Breast epithelium (tissue), 4 donors: ENCODE results near the gene RALGDS. TPM values are rescaled to one million over a fixed set of nuclear protein-coding genes. Genes with fewer than 3 reads are reported as not detected.
"Not testable (repeated sequence)": the region's sequence is repeated elsewhere in the genome, so short reads cannot be mapped to it uniquely, and the experiment has no call there.

Experiments used
- DNase-seq, 2 donors: peaks; one replicate each; pipeline ENCODE4 v3.0.0-alpha.2; 2019; ENCODE audit warnings: low spot score in 2 of 2
- H3K27ac ChIP-seq, 2 donors: fragments of 200-600 bp; sonication (generic) in 1 of 2; one replicate each; pipeline ENCODE4 v1.5.1; 2016 to 2019; ENCODE audit warnings: mild to moderate bottlenecking in 1 of 2
- H3K27me3 ChIP-seq, 2 donors: fragments of 200-600 bp; sonication (generic) in 1 of 2; one replicate each; pipeline versions ENCODE4 v1.5.1 to v1.6.0; 2017 to 2019; ENCODE audit warnings: control low read depth in 1 of 2, mild to moderate bottlenecking in 1 of 2
- H3K36me3 ChIP-seq: fragments of 200-600 bp; one replicate; pipeline ENCODE4 v1.5.1; 2019
- H3K4me1 ChIP-seq, 2 donors: fragments of 200-600 bp; sonication (generic); one replicate each; pipeline ENCODE4 v1.5.1; 2016 to 2019; ENCODE audit warnings: control low read depth in 1 of 2
- H3K4me3 ChIP-seq, 3 donors: fragments of 200-600 bp; sonication (generic); 1 replicate in 2 of 3; 2 replicates in 1 of 3; pipeline ENCODE4 v1.5.1; 2016 to 2019; ENCODE audit warnings: mild to moderate bottlenecking in 3 of 3, moderate library complexity in 2 of 3
- H3K9me3 ChIP-seq, 2 donors: fragments of 200-600 bp; sonication (generic) in 1 of 2; one replicate each; pipeline ENCODE4 v1.5.1; 2016 to 2019; ENCODE audit warnings: control low read depth in 1 of 2
- POLR2A ChIP-seq: fragments of 450-650 bp; IDR thresholded peaks from one replicate; pipeline ENCODE4 v1.6.1; 2016; ENCODE audit warnings: antibody characterized with exemption, mild to moderate bottlenecking, moderate library complexity
- POLR2AphosphoS5 ChIP-seq, 3 donors: sonication (generic); formaldehyde crosslinking; IDR thresholded peaks; one replicate each; pipeline ENCODE4 v1.6.1; 2017; ENCODE audit warnings: antibody characterized with exemption in 3 of 3
- intact Hi-C: fragments of 100-400 bp; cut with DNase I; formaldehyde crosslinking; loops from one replicate; pipeline ENCODE4 v1.15.1; 2023; ENCODE audit warnings: low total_unique reads
- total RNA-seq, 3 donors: library from RNA; depleted of rRNA; stranded (reverse); fragments of >200 nt; gene quantifications; one replicate each; pipeline ENCODE4 v1.1.0, GENCODE V29; 2016
- TF ChIP-seq, protein P1 (sequence below), 3 donors: fragments of 450-650 bp; IDR thresholded peaks; one replicate each; pipeline ENCODE4 v1.5.1; 2016 to 2017; ENCODE audit warnings: antibody characterized with exemption in 3 of 3, mild to moderate bottlenecking in 3 of 3, moderate library complexity in 3 of 3

RALGDS gene
- total RNA-seq, 3 donors from 2014 or later: 52.0 to 94.1 (median 79.3) TPM

DNA sequence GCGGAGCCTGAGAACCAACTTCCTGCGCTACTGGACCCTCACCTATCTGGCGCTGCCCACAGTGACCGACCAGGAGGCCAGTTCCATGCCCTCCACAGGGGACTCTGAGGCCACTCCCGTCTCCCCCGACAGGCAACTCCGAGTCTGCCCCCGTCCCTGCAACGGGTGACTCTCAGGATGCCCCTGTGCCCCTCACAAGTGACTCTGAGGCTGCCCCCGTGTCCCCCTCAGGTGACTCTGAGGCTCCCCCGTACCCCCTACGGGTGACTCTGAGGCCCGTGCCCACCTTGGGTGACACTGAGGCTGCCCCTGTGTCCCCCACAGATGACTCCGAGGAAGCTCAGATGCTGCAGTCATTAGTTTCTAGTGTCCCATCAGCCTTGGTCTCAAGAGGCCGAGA lies 34.1 kb downstream of the RALGDS start:
- intact Hi-C loops: no loop called here
- Histone ChIP-seq H3K27me3 (no peaks in the 10 kb centered on the region), H3K36me3 (no peaks in the 10 kb centered on the region), H3K9me3 (no peaks in the 10 kb centered on the region), H3K27ac (no peak overlapping the region), H3K4me3 (no peak overlapping the region), H3K4me1 (no peaks in the 10 kb centered on the region)
- TF ChIP-seq, protein P1, sequence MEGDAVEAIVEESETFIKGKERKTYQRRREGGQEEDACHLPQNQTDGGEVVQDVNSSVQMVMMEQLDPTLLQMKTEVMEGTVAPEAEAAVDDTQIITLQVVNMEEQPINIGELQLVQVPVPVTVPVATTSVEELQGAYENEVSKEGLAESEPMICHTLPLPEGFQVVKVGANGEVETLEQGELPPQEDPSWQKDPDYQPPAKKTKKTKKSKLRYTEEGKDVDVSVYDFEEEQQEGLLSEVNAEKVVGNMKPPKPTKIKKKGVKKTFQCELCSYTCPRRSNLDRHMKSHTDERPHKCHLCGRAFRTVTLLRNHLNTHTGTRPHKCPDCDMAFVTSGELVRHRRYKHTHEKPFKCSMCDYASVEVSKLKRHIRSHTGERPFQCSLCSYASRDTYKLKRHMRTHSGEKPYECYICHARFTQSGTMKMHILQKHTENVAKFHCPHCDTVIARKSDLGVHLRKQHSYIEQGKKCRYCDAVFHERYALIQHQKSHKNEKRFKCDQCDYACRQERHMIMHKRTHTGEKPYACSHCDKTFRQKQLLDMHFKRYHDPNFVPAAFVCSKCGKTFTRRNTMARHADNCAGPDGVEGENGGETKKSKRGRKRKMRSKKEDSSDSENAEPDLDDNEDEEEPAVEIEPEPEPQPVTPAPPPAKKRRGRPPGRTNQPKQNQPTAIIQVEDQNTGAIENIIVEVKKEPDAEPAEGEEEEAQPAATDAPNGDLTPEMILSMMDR (IDR thresholded peaks at IDR 0.05): no peak
- no peak for TF ChIP-seq POLR2AphosphoS5 (IDR thresholded peaks at IDR 0.05)
- no peak for TF ChIP-seq POLR2A
- DNase-seq: no peak

DNA sequence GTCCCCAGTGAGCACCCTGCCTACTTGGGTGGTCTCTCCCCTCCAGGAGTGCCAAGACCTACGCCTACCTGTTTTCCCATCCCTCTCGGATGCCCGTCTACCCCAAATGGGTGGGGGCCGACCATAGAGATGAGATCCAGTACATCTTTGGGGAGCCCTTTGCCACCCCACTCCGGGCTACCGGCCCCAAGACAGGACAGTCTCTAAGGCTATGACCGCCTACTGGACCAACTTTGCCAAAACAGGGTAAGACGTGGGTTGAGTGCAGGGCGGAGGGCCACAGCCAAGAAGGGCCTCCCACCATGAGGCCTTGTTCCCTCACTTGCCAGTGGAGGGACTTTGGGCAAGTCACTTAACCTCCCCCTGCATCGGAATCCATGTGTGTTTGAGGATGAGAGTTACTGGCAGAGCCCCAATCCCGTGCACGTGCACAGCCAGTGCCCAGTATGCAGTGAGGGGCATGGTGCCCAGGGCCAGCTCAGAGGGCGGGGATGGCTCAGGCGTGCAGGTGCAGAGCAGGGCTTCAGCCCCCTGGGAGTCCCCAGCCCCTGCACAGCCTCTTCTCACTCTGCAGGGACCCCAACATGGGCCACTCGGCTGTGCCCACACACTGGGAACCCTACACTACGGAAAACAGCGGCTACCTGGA lies 34.7 kb downstream of the RALGDS start:
- H3K36me3 ChIP-seq, H3K27me3 ChIP-seq, H3K4me1 ChIP-seq, H3K4me3 ChIP-seq, H3K27ac ChIP-seq, H3K9me3 ChIP-seq, intact Hi-C loops, DNase-seq: not testable (repeated sequence)

DNA sequence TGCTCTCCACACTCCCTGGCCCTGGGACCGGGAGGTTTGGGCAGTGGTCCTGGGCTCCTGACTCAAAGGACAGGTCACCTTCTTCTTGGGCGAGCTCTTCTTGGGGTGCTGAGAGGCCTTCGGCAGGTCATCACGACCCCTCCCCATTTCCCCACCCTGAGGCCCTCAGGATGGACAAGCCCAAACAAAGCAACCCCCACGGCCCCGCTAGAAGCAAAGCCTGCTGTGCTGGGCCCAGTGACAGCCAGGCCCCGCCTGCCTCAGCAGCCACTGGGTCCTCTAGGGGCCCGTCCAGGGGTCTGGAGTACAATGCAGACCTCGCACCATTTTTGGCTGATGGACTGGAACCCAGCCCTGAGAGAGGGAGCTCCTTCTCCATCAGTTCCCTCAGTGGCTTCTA lies 37.4 kb downstream of the RALGDS start:
- DNase-seq, H3K9me3 ChIP-seq, H3K27ac ChIP-seq, H3K27me3 ChIP-seq, H3K4me3 ChIP-seq, intact Hi-C loops, H3K4me1 ChIP-seq, H3K36me3 ChIP-seq: not testable (repeated sequence)

DNA sequence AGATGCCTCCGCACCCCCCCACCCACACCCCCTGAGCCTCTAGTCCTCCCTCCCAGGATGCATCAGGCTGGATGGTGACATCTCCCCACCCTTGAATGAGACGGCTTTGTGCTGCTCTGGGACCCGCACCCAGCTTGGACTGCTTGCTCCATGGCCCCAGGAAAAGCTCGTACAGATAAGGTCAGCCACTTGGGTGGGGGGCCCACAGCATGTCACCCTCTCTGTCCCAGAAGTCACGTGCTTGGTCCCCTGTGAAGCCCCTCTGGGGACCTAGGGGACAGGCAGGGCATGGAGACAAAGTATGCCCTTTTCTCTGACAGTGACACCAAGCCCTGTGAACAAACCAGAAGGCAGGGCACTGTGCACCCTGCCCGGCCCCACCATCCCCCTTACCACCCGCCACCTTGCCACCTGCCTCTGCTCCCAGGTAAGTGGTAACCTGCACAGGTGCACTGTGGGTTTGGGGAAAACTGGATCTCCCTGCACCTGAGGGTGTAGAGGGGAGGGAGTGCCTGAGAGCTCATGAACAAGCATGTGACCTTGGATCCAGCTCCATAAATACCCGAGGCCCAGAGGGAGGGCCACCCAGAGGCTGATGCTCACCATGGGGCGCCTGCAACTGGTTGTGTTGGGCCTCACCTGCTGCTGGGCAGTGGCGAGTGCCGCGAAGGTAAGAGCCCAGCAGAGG lies 38.9 kb downstream of the RALGDS start:
- H3K4me3 ChIP-seq, H3K9me3 ChIP-seq, H3K27me3 ChIP-seq, H3K4me1 ChIP-seq, H3K27ac ChIP-seq, DNase-seq, H3K36me3 ChIP-seq, intact Hi-C loops: not testable (repeated sequence)

DNA sequence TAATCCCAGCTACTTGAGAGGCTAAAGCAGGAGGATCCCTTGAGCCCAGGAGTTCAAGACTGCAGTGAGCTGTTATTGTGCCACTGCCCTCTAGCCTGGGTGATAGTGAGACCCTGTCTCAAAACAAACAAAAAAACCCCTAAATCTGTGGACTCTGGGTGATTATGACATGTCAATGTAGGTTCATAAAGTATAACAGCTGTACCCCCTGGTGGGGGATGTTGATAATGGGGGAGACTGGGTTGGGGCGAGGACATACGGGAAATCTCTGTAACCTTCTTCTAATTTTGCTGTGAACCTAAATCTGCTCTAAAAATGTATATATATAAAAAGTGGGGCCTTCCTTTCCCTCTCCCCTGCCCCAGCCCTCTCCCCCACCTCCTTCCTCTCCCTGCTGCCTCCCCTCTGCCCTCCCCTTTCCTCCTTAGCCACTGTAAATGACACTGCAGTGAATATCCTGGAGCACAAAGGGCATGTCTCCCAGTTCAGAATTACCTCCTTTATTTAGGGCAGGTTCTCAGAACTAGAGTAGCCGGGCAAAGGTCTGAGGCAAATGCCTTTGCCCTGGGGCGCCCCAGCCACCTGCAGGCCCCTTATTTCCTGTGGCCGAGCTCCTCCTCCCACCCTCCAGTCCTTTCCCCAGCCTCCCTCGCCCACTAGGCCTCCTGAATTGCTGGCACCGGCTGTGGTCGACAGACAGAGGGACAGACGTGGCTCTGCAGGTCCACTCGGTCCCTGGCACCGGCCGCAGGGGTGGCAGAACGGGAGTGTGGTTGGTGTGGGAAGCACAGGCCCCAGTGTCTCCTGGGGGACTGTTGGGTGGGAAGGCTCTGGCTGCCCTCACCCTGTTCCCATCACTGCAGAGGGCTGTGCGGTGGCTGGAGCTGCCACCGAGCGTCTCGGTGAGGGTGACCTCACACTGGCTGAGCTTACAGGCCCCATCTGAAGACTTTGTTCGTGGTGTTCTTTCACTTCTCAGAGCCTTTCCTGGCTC lies 40.0 kb downstream of the RALGDS start:
- H3K4me3 ChIP-seq, H3K4me1 ChIP-seq, H3K27ac ChIP-seq, H3K9me3 ChIP-seq, intact Hi-C loops, DNase-seq, H3K36me3 ChIP-seq, H3K27me3 ChIP-seq: not testable (repeated sequence)

DNA sequence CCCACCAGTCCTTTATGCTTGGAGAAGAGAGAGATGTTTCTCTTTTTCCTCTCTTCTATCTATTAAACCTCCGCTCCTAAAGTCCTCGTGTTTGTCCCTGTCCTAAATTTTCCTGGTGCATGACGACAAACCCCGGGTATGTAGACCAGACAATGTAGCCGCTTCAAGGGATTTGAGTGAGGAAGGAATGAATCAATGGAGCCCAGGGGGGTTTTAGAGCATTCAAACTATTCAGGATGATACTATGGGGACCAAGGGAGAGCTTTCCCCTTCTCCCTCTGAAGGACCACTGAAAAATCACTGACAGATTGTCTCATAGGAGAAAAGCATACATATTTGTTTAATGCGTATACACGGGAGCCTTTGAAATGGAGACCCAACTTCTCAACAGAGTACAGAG lies 40.9 kb downstream of the RALGDS start:
- TF ChIP-seq, protein P1 (IDR thresholded peaks at IDR 0.05): no peak
- no peak for TF ChIP-seq POLR2AphosphoS5 (IDR thresholded peaks at IDR 0.05)
- TF ChIP-seq POLR2A: no peak
- H3K9me3 ChIP-seq: no peaks in the 10 kb centered on the region
- intact Hi-C loops: no loop called here
- H3K4me1 ChIP-seq: no peaks in the 10 kb centered on the region
- no peaks in the 10 kb centered on the region for H3K27me3 ChIP-seq
- DNase-seq: no peak
- no peaks in the 10 kb centered on the region for H3K36me3 ChIP-seq
- no peak overlapping the region for H3K4me3 ChIP-seq
- H3K27ac ChIP-seq: no peak overlapping the region

DNA sequence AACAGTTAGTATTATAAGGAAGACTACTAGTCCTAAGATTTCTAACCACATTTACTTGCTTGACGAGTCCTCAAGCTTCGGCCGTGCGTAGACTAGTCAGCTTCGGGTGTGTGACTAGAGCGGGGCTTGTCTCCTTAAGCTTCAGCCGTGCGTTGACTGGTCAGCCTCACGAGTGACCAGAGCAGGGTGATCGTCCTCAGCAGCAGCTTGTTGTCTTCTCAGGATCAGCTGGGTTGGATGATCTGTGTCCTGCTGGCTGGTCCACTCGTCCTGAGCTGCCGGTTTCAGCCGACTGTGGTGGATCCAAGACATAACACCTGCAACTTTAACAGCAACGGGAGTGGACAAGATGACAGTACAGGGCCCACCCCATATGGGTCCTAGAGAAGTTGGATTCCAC lies 42.6 kb downstream of the RALGDS start:
- no peaks in the 10 kb centered on the region for H3K4me1 ChIP-seq
- DNase-seq: no peak
- H3K27me3 ChIP-seq: no peaks in the 10 kb centered on the region
- H3K27ac ChIP-seq: no peak overlapping the region
- TF ChIP-seq POLR2AphosphoS5 (IDR thresholded peaks at IDR 0.05): no peak
- TF ChIP-seq, protein P1 (IDR thresholded peaks at IDR 0.05): no peak
- no peak for TF ChIP-seq POLR2A
- intact Hi-C loops: no loop called here
- no peak overlapping the region for H3K4me3 ChIP-seq
- H3K9me3 ChIP-seq: no peaks in the 10 kb centered on the region
- H3K36me3 ChIP-seq: no peaks in the 10 kb centered on the region
